Aorta (tissue), 5 donors: ENCODE measurements around the gene LRRFIP1. TPM values are rescaled to one million over a fixed set of nuclear protein-coding genes. Genes with fewer than 3 reads are reported as not detected.

ENCODE experiments used
- ATAC-seq: fragments of 200-7000 bp; cut with Tn5 transposase; one replicate; pipeline ENCODE4 v1.9.1; 2022; ENCODE audit warnings: moderate library complexity; ENCODE audit not compliant: low FRiP score
- DNase-seq, 2 donors: peaks; one replicate each; pipeline ENCODE4 v3.0.0-alpha.2; 2020
- H3K27ac ChIP-seq, 2 donors: one replicate each; pipeline ENCODE4 v1.5.1; 2013; ENCODE audit warnings: low read length in 2 of 2, mild to moderate bottlenecking in 2 of 2, moderate library complexity in 2 of 2, control low read depth in 1 of 2, inconsistent platforms in 1 of 2, low read depth in 1 of 2
- H3K27me3 ChIP-seq, 2 donors: one replicate each; pipeline ENCODE4 v1.6.1; 2013; ENCODE audit warnings: control low read depth in 1 of 2, low read length in 1 of 2, mild to moderate bottlenecking in 1 of 2, moderate library complexity in 1 of 2; ENCODE audit not compliant: insufficient read depth in 2 of 2, control insufficient read depth in 1 of 2
- H3K36me3 ChIP-seq, 2 donors: one replicate each; pipeline ENCODE4 v1.6.1; 2013; ENCODE audit warnings: control low read depth in 1 of 2, low read length in 1 of 2, mild to moderate bottlenecking in 1 of 2; ENCODE audit not compliant: insufficient read depth in 2 of 2, control insufficient read depth in 1 of 2
- H3K4me1 ChIP-seq, 2 donors: one replicate each; pipeline ENCODE4 v1.6.1; 2013; ENCODE audit warnings: low read length in 2 of 2, control low read depth in 1 of 2, mild to moderate bottlenecking in 1 of 2, moderate library complexity in 1 of 2; ENCODE audit not compliant: insufficient read depth in 2 of 2, control insufficient read depth in 1 of 2
- H3K4me3 ChIP-seq, 2 donors: one replicate each; pipeline ENCODE4 v1.5.1; 2013; ENCODE audit warnings: low read length in 2 of 2, control low read depth in 1 of 2, mild to moderate bottlenecking in 1 of 2
- H3K9me3 ChIP-seq: one replicate; pipeline ENCODE4 v1.6.1; 2013; ENCODE audit warnings: mild to moderate bottlenecking, low read length; ENCODE audit not compliant: control insufficient read depth
- WGBS, 2 donors: extraction: QIAGEN DNeasy Blood & Tissue Kit; methylation state at CpG; one replicate each; pipeline ENCODE4 v1.1.7; 2013; 5-methylcytosine and 5-hydroxymethylcytosine counted together
- intact Hi-C, 2 donors: fragments of 100-400 bp; cut with DNase I; formaldehyde crosslinking; loops; one replicate each; pipeline versions ENCODE4 v1.14.2 to v1.15.0; 2022
- polyA plus RNA-seq, 2 donors: library from polyadenylated mRNA; stranded (reverse); fragments of 200-250 nt; gene quantifications; one replicate each; pipeline ENCODE4 v1.2.3, GENCODE V29; 2013
- total RNA-seq, 2 donors: library from RNA; stranded (reverse); fragmentation: NEBNext Ultra II Directional; extraction: Animal tissue kit (Norgen Biotek cat#: 25700); gene quantifications; one replicate each; pipeline ENCODE4 v1.2.1, GENCODE V29; 2021
- donor health status: healthy with polysubstance abuse.
- donor health status: Bipolar disorder and iron deficiency.
- donor health status: DM: no; HTN: no; CAD: no.
- donor health status: DM: no; HTN: no; CAD: no.
- donor health status: DM: yes; HTN: yes; CAD: no.

LRRFIP1 gene
- total and polyA plus RNA-seq, 4 donors = 100 to 348 (median 169) TPM

- Histone ChIP-seq H3K9me3 (no peaks in the 10 kb centered on the region), H3K27ac (no peak overlapping the region), H3K36me3 (peaks cover 0 to 3% of the 10 kb centered on the region in 2 donors), H3K4me1 (no peaks in the 10 kb centered on the region), H3K27me3 (no peaks in the 10 kb centered on the region), H3K4me3 (no peak overlapping the region)
- DNase-seq = no peak
- 76 to 78% methylated on average over 6 of the region's 6 CpGs for WGBS, 2 donors
- intact Hi-C loops = no loop called here
- no peak for ATAC-seq
These were observed 40.5 kb downstream of the LRRFIP1 start for GRCh38 chr2:237667893-237668292.

GRCh38 chr2:237668440-237668839, 41.1 kb downstream of the LRRFIP1 start:
- DNase-seq = no peak
- H3K27me3 ChIP-seq = no peaks in the 10 kb centered on the region
- 92% methylated on average over 6 of the region's 6 CpGs for WGBS, 2 donors
- no peak overlapping the region for H3K4me3 ChIP-seq
- no peak overlapping the region for H3K27ac ChIP-seq
- H3K36me3 ChIP-seq = peaks cover 0 to 3% of the 10 kb centered on the region in 2 donors
- no peak for ATAC-seq
- intact Hi-C loops = no loop called here
- H3K9me3 ChIP-seq = no peaks in the 10 kb centered on the region
- H3K4me1 ChIP-seq = no peaks in the 10 kb centered on the region

GRCh38 chr2:237669283-237669627, 41.9 kb downstream of the LRRFIP1 start:
- H3K27me3 ChIP-seq = no peaks in the 10 kb centered on the region
- no peaks in the 10 kb centered on the region for H3K4me1 ChIP-seq
- no peak overlapping the region for H3K4me3 ChIP-seq
- H3K27ac ChIP-seq = no peak overlapping the region
- ATAC-seq = no peak
- DNase-seq = no peak
- no peaks in the 10 kb centered on the region for H3K9me3 ChIP-seq
- intact Hi-C loops = no loop called here
- WGBS, 2 donors = 63 to 69% methylated on average over 3 of the region's 3 CpGs
- H3K36me3 ChIP-seq = peaks cover 0 to 3% of the 10 kb centered on the region in 2 donors

GRCh38 chr2:237669628-237670392, 42.4 kb downstream of the LRRFIP1 start:
- Histone ChIP-seq H3K4me1 (peaks cover 0 to 2% of the 10 kb centered on the region in 2 donors), H3K27me3 (no peaks in the 10 kb centered on the region), H3K36me3 (peaks cover 0 to 3% of the 10 kb centered on the region in 2 donors), H3K9me3 (no peaks in the 10 kb centered on the region), H3K4me3 (no peak overlapping the region), H3K27ac (peak overlapping the region in 1 of 2 donors; percentile 25)
- ATAC-seq (peak; percentile 66), DNase-seq (peak; percentile 81 to 84)
- WGBS, 2 donors = 45 to 48% methylated on average over 21 of the region's 21 CpGs
- intact Hi-C loops = loop anchor here (5.0 kb wide), 2 partner anchors 73 to 77 kb away; no protein-coding TSS in a partner anchor

- H3K9me3 ChIP-seq = no peaks in the 10 kb centered on the region
- H3K27me3 ChIP-seq = no peaks in the 10 kb centered on the region
- peak in 1 of 2 donors; percentile 79 for DNase-seq
- H3K4me1 ChIP-seq = peaks cover 0 to 4% of the 10 kb centered on the region in 2 donors
- peak overlapping the region in 1 of 2 donors; percentile 25 for H3K27ac ChIP-seq
- H3K36me3 ChIP-seq = peaks cover 0 to 3% of the 10 kb centered on the region in 2 donors
- no peak for ATAC-seq
- intact Hi-C loops = loop anchor here (5.0 kb wide), 2 partner anchors 73 to 77 kb away; no protein-coding TSS in a partner anchor
- WGBS, 2 donors = 70 to 75% methylated on average over 14 of the region's 14 CpGs
- H3K4me3 ChIP-seq = no peak overlapping the region
These were observed 43.3 kb downstream of the LRRFIP1 start for GRCh38 chr2:237670641-237671040.

- Histone ChIP-seq H3K36me3 (peaks cover 0 to 3% of the 10 kb centered on the region in 2 donors), H3K27me3 (no peaks in the 10 kb centered on the region), H3K4me1 (peaks cover 0 to 4% of the 10 kb centered on the region in 2 donors), H3K4me3 (no peak overlapping the region), H3K27ac (no peak overlapping the region), H3K9me3 (no peaks in the 10 kb centered on the region)
- intact Hi-C loops = loop anchor here (2.0 to 5.0 kb wide), 3 partner anchors 73 to 76 kb away; no protein-coding TSS in a partner anchor
- whole genome bisulfite sequencing, 2 donors = 79 to 85% methylated on average over 7 of the region's 7 CpGs
- no peak for DNase-seq
- no peak for ATAC-seq
These were observed 44.2 kb downstream of the LRRFIP1 start for GRCh38 chr2:237671466-237672138.

GRCh38 chr2:237672731-237673129, 45.3 kb downstream of the LRRFIP1 start:
- ATAC-seq (no peak), DNase-seq (no peak)
- H3K27ac ChIP-seq = no peak overlapping the region
- H3K9me3 ChIP-seq = no peaks in the 10 kb centered on the region
- 76 to 79% methylated on average over 8 of the region's 8 CpGs for whole genome bisulfite sequencing, 2 donors
- H3K36me3 ChIP-seq = peaks cover 0 to 3% of the 10 kb centered on the region in 2 donors
- intact Hi-C loops = loop anchor here (2.0 to 5.0 kb wide), 3 partner anchors 72 to 75 kb away; no protein-coding TSS in a partner anchor
- no peaks in the 10 kb centered on the region for H3K27me3 ChIP-seq
- peaks cover 0 to 4% of the 10 kb centered on the region in 2 donors for H3K4me1 ChIP-seq
- no peak overlapping the region for H3K4me3 ChIP-seq

- 47 to 48% methylated on average over 37 to 39 of the region's 39 CpGs for WGBS, 2 donors
- no peak overlapping the region for H3K4me3 ChIP-seq
- DNase-seq = peak; percentile 88 to 89
- no peaks in the 10 kb centered on the region for H3K27me3 ChIP-seq
- ATAC-seq = peak; percentile 54
- peaks cover 0 to 3% of the 10 kb centered on the region in 2 donors for H3K36me3 ChIP-seq
- no peaks in the 10 kb centered on the region for H3K9me3 ChIP-seq
- peaks cover 0 to 4% of the 10 kb centered on the region in 2 donors for H3K4me1 ChIP-seq
- intact Hi-C loops = loop anchor here (2.0 to 5.0 kb wide), 3 partner anchors 71 to 76 kb away; no protein-coding TSS in a partner anchor
- H3K27ac ChIP-seq = peak overlapping the region in 1 of 2 donors; percentile 6
These were observed 46.0 kb downstream of the LRRFIP1 start for GRCh38 chr2:237673130-237674001.
